Measurements from ENCODE around the gene PCSK4. TPM values are rescaled to one million over a fixed set of nuclear protein-coding genes. Genes with fewer than 3 reads are reported as not detected.

PCSK4 gene
- total and polyA plus RNA-seq, 10 of the 15 experiments (the other 5 are each of a cell fraction or from before 2014, with no cell fraction given): 0.27 to 0.99 (median 0.40) TPM; not detected in 3

GRCh38 chr19:1490311-1491113 is at the start of gene PCSK4 (continued):
- no peak for TF ChIP-seq ZNF592 (IDR thresholded peaks at IDR 0.05)
- peak; percentile 51 to 84; a peak in 2 of 4 replicates for TF ChIP-seq BHLHE40 (IDR thresholded peaks at IDR 0.05; ENCODE audit: borderline replicate concordance in 1 of 2, low read depth in 2 of 2, low read length in 1 of 2)
- TF ChIP-seq RAD21 (IDR thresholded peaks at IDR 0.05; ENCODE audit: insufficient read depth, low read depth, low read length): no peak
- TF ChIP-seq IRF3 (IDR thresholded peaks at IDR 0.05): peak; percentile 76
- peak; percentile 61 for TF ChIP-seq RELB (IDR thresholded peaks at IDR 0.05; ENCODE audit: low read depth)
- TF ChIP-seq SRF (IDR thresholded peaks at IDR 0.05; ENCODE audit: low read depth in 2 of 2, low read length in 2 of 2): no peak
- TF ChIP-seq BCL3 (IDR thresholded peaks at IDR 0.05; ENCODE audit: borderline replicate concordance, insufficient read depth, low read depth, low read length, poor library complexity, severe bottlenecking): no peak
- no peak for TF ChIP-seq CEBPB (IDR thresholded peaks at IDR 0.05; ENCODE audit: borderline replicate concordance in 1 of 2, low read depth in 2 of 2, low read length in 2 of 2)
- peak; percentile 65; the same call in 1 of the 2 replicates for TF ChIP-seq MLLT1 (IDR thresholded peaks at IDR 0.05)
- no peak for TF ChIP-seq POLR2A (IDR thresholded peaks at IDR 0.05; ENCODE audit: low read depth, low read length)
- TF ChIP-seq CREB1 (IDR thresholded peaks at IDR 0.05; ENCODE audit: low read depth): peak; percentile 59; the same call in 1 of the 2 replicates
- TF ChIP-seq SREBF1 (IDR thresholded peaks at IDR 0.05; ENCODE audit: low read length): peak; percentile 81
- peak; percentile 96 for TF ChIP-seq MEF2B (IDR thresholded peaks at IDR 0.05; ENCODE audit: partially characterized antibody, poor library complexity, severe bottlenecking)
- TF ChIP-seq ZBTB33 (IDR thresholded peaks at IDR 0.05): no peak
- 0 out of 2 replicates have a peak, but pooled peaks have one; percentile 19 for TF ChIP-seq IRF4 (IDR thresholded peaks at IDR 0.05; ENCODE audit: low read depth, low read length)
- TF ChIP-seq MXI1 (IDR thresholded peaks at IDR 0.05; ENCODE audit: low read depth, low read length): peak; percentile 91

All from GM12878 (cell line).